ENCODE measurements around the gene RNMT. TPM values are rescaled to one million over a fixed set of nuclear protein-coding genes. Genes with fewer than 3 reads are reported as not detected.
"Not testable (repeated sequence)": the region's sequence is repeated elsewhere in the genome, so short reads cannot be mapped to it uniquely, and the experiment has no call there.

The RNMT gene
- polyA plus RNA-seq, 5 donors: 38.0 to 51.1 (median 47.5) TPM

DNA sequence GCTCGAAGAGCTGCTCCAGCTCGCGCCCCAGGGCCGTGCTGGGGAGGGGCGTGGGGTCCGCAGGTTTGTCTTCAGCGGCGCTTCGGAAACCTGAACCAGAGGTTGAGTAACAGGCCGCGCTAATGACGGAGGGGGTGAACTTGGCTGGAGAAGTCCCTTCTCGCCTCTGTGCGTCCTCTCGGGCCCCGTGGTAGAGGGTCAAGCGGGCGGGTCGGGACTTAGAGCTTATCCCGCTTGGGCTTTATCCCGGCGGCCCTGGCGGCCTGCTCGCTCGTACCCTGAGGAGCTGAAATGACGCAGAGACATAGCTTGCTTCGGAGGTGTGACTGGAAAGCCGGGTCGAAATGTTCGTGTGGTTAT lies 479 bp downstream of the RNMT start:
- DNase-seq: no peak

DNA sequence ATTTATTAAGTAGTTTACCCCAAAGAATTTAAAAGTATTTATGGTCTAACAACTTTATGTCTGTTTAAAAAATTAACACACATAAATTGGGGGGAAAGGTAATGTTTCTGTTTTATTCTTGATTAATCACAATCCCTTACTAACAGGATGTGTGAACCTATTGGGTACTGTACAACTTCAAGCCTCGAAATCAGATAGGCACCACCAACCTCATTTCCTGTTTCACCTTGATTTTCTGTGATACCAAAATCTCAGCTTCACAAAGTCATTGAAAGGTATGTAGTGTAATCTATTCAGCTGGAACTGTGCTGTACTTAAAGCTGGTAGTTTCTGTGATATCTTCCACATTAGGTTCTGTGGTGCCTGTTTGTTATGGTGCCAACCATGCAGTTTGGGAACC lies 4.0 kb downstream of the RNMT start:
- no peak for DNase-seq

DNA sequence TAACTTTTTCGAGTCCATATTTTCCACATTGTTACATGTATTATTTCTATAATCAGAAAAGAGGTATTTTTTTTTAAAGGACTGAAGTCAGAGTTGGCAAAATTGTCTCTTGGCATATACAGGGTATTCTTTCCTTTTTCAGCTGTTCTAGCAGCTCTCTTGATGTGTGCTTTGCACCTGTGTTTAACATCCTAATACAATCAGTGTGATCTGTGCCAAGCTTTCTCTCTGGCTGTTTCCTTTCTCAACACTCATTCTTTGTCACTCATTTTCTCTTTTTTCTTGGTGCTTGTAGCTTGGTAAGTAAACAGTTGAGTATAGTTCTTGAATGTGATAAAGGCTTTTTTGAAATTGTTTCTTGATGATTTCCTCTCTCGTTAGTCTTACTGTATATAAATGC lies 9.2 kb downstream of the RNMT start:
- DNase-seq: no peak

DNA sequence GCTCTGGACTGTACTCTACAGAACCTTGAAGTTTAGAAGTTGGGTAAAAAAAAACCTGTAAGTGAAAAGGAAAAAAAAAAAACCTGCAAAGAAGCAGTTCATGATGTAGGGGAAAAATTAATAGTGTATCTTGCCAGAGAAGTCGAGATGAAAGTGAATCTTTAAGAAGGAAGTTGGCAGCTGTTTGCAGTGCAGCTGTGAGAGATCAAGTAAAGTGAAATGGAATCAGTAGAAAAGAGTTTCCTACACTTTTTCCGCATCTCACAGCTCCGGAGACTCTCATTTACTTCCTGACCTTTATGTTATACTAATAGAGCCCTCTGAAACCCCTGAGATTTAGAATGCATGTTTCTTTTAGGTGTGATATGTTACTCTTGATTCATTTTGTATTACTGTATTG lies 19.2 kb downstream of the RNMT start:
- DNase-seq: peak; percentile 27 to 50

DNA sequence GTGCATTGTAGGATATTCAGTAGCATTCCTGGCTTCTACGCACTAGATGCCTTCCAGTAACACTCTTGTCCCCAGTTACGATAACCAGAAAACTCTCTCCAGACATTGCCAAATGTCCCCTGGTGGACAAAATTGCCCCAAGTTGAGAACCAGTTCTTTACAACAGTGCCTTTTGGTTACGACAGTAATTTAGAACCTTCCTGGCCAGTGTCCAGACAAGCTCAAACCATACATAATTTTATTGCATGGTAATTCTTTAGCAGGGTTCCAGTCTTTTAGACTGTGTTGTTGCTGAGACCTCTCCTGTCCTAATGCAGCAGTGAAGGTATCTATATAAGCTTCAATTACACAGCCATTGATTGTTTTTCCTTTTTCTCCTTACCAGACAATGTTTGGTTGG lies 20.2 kb downstream of the RNMT start:
- DNase-seq: no peak

DNA sequence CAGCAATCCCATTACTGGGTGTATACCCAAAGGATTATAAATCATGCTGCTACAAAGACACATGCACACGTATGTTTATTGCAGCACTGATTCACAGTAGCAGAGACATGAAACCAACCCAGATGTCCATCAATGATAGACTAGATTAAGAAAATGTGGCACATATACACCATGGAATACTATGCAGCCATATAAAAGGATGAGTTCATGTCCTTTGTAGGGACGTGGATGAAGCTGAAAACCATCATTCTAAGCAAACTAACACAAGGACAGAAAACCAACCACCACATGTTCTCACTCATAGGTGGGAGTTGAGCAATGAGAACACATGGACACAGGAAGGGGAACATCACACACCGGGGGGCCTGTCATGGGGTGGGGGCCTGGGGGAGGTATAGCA lies 25.1 kb downstream of the RNMT start:
- not testable (repeated sequence) for DNase-seq

DNA sequence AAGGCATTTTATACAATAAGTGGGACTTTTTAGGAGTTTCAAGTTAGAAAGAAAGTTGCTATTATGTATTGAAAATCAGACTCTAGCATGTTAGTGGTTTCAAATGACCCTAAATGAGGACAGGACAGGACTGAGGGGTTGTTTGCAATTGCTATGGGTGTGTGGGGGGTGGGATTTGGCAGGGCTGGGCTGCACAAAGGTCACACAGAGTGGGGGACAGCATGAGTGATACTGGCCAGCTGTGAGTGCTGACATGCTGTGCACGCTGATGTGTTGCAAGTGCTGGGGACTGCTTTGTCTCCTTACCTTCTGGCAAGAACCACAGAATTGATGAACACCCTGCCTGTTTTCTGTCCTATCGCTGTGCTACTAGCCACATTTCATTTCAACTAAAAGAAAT lies 29.8 kb downstream of the RNMT start:
- no peak for DNase-seq

DNA sequence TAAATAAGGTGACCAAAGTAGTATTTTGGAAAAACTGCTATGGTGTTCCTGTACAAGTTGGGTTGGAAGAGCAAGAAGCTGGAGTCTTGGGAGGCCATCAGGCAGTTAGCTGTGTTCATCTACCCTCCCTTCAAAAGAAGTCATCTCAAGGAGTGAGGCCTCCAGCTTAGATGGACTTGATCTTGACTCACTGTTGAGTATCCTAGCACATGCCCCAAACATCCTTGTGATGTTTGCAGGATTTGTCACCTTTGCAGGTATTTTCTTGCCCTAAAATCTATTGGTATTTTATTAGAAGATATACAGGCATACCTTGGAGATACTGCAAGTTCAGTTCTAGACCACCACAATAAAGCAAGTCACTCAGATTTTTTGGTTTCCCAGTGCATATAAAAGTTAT lies 30.2 kb downstream of the RNMT start:
- DNase-seq: no peak

DNA sequence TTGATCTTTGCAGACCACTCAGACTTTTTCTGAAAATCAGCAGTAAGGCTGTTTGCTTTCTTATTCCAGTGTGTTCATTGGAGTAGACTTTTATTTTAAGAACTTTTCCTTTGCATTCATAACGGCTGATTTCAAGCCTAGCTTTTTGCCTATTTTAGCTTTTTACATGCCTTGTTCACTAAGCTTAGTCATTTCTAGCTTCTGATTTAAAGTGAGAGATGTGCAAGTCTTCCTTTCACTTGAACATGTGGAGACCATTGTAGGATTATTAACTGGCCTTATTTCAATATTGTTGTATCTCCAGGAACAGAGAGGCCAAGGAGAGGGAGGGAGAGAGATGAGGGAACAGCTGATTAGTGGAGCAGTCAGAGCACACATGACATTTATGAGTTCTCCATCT lies 32.1 kb downstream of the RNMT start:
- DNase-seq: no peak

DNA sequence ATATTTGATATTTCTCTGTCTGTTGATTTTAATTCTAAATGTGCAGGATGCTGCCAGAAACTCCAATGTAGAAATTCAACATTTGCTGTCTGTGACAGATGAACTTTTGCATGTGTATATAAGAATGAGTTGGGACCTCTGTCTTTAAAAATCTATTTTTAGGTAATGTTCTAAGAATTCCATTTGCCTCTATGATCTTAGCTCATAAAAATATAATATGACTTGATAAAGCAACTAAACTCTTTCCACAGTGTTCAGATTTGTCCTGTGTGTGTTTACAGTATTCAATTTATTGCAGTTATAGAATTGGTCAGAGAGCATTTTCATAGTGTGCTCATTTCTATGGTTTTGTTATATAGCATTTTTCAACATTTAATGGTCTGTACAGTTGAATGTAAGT lies 33.6 kb downstream of the RNMT start:
- DNase-seq: no peak

DNA sequence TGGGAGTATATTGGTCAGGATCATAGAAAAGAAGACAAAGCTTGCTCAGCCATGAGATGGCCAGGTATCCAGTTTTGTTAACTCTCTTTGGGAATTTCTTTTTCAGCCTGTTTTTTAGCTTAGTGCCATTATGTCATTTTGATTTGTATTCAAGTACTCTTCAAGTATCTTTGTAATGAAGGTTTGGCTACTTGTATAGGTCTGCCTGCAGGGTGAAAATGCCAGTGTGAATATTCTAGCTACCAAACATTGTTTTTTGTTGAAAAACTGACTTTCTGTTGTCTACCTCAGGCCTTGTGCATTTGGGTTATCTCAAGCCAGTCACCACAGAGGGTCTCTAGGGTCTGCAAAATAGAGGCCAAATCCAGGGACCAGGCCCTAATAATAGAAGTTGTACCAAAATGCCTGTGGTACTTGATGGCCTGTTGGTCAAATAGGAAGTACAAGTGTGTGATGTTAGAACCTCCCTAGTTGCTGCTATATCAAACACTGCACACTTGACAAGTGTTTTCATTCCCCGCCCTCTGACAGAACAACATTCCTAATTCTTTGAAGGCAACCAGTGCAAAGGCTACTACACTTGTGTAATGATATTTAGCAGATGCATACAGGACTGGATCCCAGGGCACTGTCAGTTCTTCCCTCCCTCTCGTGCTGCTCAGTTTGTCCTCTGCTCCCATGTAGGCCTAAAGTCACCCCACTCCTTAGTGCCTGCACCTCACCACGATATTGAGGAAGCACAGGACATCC lies 36.4 kb downstream of the RNMT start:
- no peak for DNase-seq

DNA sequence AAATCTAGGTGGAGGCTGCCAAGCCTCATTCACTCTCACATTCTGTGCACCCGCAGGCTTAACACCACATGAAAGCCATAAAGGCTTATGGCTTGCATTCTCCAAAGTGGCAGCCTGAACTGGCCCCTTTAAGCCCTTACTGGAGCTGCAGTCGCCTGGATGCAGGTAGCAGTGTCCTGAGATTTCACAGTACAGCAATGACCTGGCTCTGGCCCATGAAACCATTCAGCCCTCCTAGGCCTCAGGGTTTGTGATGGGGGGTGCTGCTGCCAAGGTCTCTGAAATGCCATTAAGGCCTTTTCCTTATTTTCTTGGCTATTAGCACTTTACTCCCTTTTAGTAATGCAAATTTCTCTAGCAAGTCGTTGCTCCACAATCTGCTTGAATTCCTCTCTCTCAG lies 48.6 kb downstream of the RNMT start:
- no peak for DNase-seq

DNA sequence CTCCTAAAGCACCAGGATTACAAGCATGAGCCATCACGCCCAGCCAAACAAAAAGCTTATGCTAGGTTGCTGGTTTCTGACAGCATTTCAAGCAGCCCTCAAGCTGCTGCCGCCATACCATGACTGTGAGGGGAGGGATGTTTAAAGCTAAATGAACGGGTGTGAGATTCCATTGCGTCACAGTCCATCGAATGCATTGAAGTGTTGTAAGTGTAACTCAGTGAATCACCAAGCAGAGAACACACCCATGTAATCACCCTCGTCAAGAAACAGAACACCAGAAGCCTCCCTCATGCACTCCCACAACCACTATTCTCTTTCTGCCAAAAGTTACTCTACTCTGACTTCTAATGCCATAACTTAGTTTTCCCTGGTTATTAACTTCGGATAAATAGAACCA lies 64.7 kb downstream of the RNMT start:
- no peak for DNase-seq

DNA sequence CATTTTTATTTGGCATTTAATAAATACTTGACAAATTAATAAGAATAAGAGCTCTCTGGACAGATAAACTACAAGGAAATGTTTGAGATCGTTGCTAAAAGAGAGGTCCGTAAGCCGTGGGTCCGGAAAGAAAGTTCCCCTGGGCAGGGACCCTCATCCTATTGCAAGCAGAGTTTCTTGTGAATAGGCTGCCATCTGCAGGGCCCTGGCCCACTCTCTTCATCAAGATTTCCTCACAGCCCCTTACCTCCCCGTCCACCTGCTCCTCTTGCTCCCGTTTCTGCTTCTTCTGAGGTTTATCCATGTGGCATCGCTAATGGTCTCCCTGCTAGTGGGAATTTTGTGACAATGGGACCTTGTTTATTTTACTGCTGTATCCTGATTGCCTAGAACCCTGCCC lies 67.3 kb downstream of the RNMT start:
- no peak for DNase-seq

DNA sequence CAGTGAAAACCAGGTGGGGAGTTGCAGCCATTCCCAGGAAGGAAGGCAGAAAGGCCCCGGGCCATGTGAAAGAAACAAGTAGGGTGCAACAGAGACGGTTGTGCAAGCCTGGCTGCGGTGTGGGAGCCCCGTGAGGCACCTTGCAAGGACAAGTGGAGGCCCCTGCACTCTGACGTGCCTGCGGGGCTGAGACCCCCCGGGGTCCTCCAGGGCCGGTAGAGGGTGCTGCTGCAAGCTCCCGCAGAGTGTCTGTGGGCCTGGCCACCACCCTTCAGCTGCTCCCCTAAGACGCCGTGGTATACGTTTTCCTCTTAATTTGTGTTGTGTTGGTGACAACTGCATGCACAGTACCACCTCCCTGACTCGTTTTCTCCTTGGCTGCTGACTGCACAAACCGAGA lies 70.0 kb downstream of the RNMT start:
- no peak for DNase-seq

DNA sequence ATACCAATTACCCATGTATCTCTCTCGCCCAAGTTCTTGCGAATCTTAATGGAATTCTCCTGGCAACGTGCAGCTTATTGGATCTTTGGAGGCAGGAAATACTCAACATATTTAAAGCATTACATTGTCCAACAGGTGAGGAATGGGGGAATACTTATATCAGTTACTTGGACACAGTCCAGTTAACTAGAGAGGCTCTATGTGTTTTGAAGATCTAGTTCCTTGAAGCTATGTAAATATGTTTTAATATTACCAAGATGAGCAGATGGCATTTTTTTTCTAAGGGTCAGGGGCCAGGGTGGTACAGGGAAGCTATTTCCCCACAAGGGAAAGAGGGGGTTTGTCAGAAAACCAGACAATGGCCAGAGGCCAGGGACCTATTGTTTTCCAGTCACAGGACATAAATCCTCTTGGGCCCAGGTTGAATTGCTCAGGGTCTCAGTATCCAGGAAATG lies 70.7 kb downstream of the RNMT start:
- DNase-seq: no peak

DNA sequence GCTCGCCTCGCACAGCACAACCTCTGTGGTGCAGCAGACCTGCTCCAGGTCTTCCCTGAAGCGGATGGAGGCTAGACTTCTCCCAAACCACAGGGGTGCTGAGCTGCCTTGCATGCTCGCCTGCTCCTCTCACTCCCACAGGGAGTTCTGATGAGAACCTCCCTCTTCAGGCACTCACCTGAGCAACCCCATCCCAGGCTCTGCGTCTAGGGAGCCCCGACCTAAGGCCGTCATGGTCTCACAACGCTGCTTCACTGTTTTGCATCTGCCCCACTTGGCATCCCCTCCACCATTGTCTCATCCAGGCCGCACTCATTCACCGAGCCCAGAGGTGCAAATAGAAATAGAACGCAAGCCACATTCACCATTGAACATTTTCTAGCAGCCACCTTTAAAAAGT lies 72.9 kb downstream of the RNMT start:
- no peak for DNase-seq

DNA sequence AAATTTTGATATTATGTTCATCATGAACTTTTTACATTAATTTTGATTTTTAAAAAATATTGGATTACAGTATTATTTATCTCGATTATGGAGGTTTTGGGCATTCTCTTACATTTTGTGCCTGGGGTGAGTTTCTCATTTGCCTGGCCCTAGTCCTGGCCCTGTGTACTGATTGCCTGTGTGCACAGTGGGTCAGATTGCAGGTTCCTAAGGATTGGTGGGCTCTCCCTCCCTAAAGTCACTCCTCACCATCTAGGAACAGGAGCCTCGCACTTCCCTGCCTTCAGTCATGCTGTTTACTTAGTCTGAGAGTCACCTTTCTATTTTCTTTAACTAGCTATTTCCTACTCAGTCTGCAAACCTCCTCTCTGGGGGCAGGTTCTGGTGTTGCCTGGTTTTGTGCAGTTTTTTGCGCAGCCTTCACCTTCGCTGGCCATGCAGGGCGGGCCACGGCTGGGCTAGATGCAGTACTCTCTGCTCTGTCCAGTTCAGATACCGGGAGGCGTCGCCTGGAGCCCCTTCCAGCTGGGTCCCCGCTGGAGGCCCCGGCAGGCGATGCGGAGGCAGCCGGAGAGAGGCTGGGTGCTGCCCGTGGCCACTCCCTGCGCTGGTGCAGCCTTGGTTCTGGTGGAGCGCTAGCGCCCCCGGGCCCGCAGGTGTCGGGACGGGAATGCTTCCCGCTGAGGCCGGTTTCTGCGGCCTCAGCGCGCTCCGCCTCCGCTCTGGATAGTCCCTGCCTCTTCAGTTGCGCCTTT lies 74.2 kb downstream of the RNMT start:
- DNase-seq: peak; percentile 38 to 40

DNA sequence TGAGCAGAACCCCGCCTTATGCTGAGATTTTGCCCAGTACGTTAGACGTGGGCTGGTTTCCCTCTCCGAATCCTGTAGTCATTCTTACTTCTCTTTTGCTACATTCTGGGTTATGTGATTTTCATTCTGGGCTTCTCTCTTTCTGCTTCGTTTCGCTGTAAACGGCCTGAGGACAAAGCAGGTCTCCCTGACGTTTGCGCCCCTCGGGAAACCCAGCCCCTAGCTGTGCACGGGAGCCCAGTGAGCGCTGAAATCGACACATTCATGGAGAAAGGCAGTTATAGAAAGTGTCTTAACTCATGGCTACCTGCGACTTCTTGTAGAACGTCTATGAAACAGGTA lies 74.8 kb downstream of the RNMT start:
- DNase-seq: peak in 1 of 2 donors; percentile 14

DNA sequence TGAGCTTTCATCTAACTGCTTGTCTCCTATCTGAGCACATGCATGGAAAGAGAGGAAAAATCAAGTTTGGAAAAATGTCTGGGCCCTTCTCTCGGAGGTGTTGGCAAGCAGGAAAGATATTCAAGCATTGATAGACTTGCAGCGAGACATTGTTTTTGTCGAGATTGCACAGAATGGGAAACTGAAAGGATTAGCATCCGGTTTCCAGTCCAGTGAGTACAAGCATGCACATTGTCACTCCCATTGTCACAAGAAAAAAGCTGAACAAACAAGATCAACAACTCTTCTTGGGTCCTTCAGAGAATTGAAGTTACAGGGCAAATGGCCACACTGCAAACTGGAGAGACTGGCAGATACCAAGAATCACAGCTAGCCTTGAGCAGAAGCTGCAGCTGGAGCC lies 77.8 kb downstream of the RNMT start:
- no peak for DNase-seq

DNA sequence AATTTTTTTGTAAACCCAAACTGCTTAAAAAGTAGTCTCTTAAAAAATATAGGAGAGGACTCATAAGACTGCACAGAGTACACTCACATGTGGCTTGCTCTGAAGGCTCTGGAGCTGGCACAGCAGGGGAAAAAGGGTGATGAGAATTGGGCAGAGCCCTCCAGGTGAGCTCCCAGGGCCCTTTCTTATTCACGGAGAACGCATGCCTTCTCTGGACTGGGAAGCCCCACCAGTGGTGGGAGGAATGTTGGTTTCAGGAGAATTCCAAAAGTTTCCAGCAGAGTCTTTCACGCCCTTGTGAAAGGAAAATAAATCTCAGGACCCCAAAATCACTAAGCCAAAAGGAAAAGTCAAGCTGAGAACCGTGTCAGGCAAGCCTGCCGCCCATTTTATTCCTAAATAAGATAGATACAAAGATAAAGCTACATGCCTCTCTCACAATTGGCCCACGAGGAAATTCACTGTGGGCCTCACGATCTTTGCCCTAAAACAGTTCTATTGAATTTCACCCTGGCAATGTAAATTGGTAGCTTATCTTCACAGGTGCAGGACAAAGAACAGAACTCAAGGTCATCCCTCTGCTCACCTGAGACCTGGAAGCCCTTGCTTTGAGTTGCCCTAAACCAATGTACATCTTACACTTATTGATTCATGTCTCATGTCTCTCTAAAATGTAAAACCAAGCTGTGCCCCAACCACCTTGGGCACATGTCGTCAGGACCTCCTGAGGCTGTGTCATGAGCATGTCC lies 82.0 kb downstream of the RNMT start:
- DNase-seq: no peak

DNA sequence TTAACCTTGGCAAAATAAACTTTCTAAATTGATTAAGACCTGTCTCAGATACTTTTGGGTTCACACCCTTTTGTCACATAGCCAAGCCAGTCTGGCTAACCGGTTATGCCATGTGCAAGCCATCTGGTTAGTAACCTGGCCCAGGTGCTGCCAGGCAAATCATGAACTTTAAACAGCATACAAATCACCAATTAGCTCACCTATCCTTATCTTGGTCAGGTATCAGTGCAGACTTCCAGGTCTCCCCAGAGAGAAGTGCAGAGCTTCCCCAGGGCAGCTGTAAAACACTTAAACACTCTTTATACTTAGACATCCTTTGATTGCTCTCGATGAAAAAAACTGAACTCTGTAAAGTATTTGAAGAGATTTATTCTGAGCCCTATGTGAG lies 82.6 kb downstream of the RNMT start:
- DNase-seq: no peak
